H9 (cell line): Measurements from ENCODE around the gene TBC1D8. TPM values are rescaled to one million over a fixed set of nuclear protein-coding genes. Genes with fewer than 3 reads are reported as not detected.

Experiments used
- DNase-seq: peaks from one replicate; pipeline ENCODE4 v3.0.0-alpha.2; 2017
- H2AFZ ChIP-seq: one replicate; pipeline ENCODE4 v1.6.1; 2013; ENCODE audit warnings: mild to moderate bottlenecking, low read length, control low read depth, moderate library complexity
- H2AK5ac ChIP-seq: 2 replicates; pipeline ENCODE4 v1.6.1; 2013; ENCODE audit warnings: low read length, control low read depth, mixed read lengths; ENCODE audit not compliant: insufficient read length
- H2BK120ac ChIP-seq: one replicate; pipeline ENCODE4 v1.6.1; 2013; ENCODE audit warnings: low read depth, mild to moderate bottlenecking, low read length, control low read depth, inconsistent platforms; ENCODE audit not compliant: poor library complexity, severe bottlenecking
- H2BK12ac ChIP-seq: 2 replicates; pipeline ENCODE4 v1.6.1; 2013; ENCODE audit warnings: low read length, control low read depth, mixed read lengths, low read depth; ENCODE audit not compliant: insufficient read length
- H2BK15ac ChIP-seq: 2 replicates; pipeline ENCODE4 v1.6.1; 2013; ENCODE audit warnings: low read depth, low read length, control low read depth
- H2BK20ac ChIP-seq: one replicate; pipeline ENCODE4 v1.6.1; 2013; ENCODE audit warnings: low read depth, mild to moderate bottlenecking, low read length, control low read depth, inconsistent platforms; ENCODE audit not compliant: poor library complexity, severe bottlenecking
- H2BK5ac ChIP-seq: 2 replicates; pipeline ENCODE4 v1.6.1; 2013; ENCODE audit warnings: low read length, control low read depth, mixed read lengths; ENCODE audit not compliant: insufficient read length
- H3K14ac ChIP-seq: 2 replicates; pipeline ENCODE4 v1.6.1; 2013; ENCODE audit warnings: low read length, control low read depth; ENCODE audit not compliant: insufficient read depth
- H3K18ac ChIP-seq: 2 replicates; pipeline ENCODE4 v1.6.1; 2013; ENCODE audit warnings: low read depth, mild to moderate bottlenecking, mixed read lengths, low read length, control low read depth; ENCODE audit not compliant: insufficient read length
- H3K23ac ChIP-seq: 2 replicates; pipeline ENCODE4 v1.6.1; 2013; ENCODE audit warnings: low read length, control low read depth, mixed read lengths, low read depth; ENCODE audit not compliant: insufficient read length
- H3K23me2 ChIP-seq: 2 replicates; pipeline ENCODE4 v1.6.1; 2013; ENCODE audit warnings: low read depth, mild to moderate bottlenecking, mixed read lengths, low read length, control low read depth; ENCODE audit not compliant: insufficient read length, poor library complexity, severe bottlenecking
- H3K27ac ChIP-seq: 2 replicates; pipeline ENCODE4 v1.5.1; 2013; ENCODE audit warnings: low read length, control low read depth, mixed read lengths, low read depth; ENCODE audit not compliant: insufficient read length
- H3K27me3 ChIP-seq: 2 replicates; pipeline ENCODE4 v1.6.1; 2013; ENCODE audit warnings: low read length, control low read depth, inconsistent platforms; ENCODE audit not compliant: insufficient read depth
- H3K4ac ChIP-seq: 2 replicates; pipeline ENCODE4 v1.6.1; 2013; ENCODE audit warnings: low read depth, mild to moderate bottlenecking, control low read depth, inconsistent platforms, low read length, moderate library complexity
- H3K4me1 ChIP-seq: 2 replicates; pipeline ENCODE4 v1.6.1; 2013; ENCODE audit warnings: low read length, control low read depth, inconsistent platforms; ENCODE audit not compliant: insufficient read depth
- H3K4me2 ChIP-seq: 2 replicates; pipeline ENCODE4 v1.6.1; 2013; ENCODE audit warnings: low read length, control low read depth, mixed read lengths; ENCODE audit not compliant: insufficient read length, insufficient read depth
- H3K56ac ChIP-seq: 2 replicates; pipeline ENCODE4 v1.6.1; 2013; ENCODE audit warnings: low read depth, mild to moderate bottlenecking, mixed read lengths, low read length, control low read depth; ENCODE audit not compliant: insufficient read length
- H3K79me1 ChIP-seq: 2 replicates; pipeline ENCODE4 v1.6.1; 2013; ENCODE audit warnings: low read depth, mild to moderate bottlenecking, moderate library complexity, low read length, control low read depth, inconsistent platforms; ENCODE audit not compliant: insufficient read depth, poor library complexity, severe bottlenecking
- H3K79me2 ChIP-seq: 2 replicates; pipeline ENCODE4 v1.6.1; 2013; ENCODE audit warnings: low read length, control low read depth, inconsistent platforms; ENCODE audit not compliant: insufficient read depth
- H3K9ac ChIP-seq: 2 replicates; pipeline ENCODE4 v1.6.1; 2013; ENCODE audit warnings: low read length, control low read depth, mixed read lengths; ENCODE audit not compliant: insufficient read length; ENCODE audit errors: extremely low read depth
- H3K9me3 ChIP-seq: one replicate; pipeline ENCODE4 v1.6.1; 2013; ENCODE audit warnings: low read depth, low read length, inconsistent platforms; ENCODE audit not compliant: control insufficient read depth
- H3T11ph ChIP-seq: one replicate; pipeline ENCODE4 v1.6.1; 2013; ENCODE audit warnings: mild to moderate bottlenecking, low read length, control low read depth, inconsistent platforms
- H4K20me1 ChIP-seq: one replicate; pipeline ENCODE4 v1.6.1; 2013; ENCODE audit not compliant: control insufficient read depth, insufficient read length, insufficient read depth
- H4K5ac ChIP-seq: 2 replicates; pipeline ENCODE4 v1.6.1; 2013; ENCODE audit warnings: low read depth, mild to moderate bottlenecking, mixed read lengths, low read length, control low read depth; ENCODE audit not compliant: insufficient read length
- H4K8ac ChIP-seq: replicated peaks from 2 replicates; pipeline ENCODE4 v1.6.1; 2013; ENCODE audit warnings: low read length, control low read depth, mixed read lengths, low read depth; ENCODE audit not compliant: insufficient read length
- H4K91ac ChIP-seq: 2 replicates; pipeline ENCODE4 v1.6.1; 2013; ENCODE audit warnings: low read depth, mild to moderate bottlenecking, moderate library complexity, mixed read lengths, low read length, control low read depth; ENCODE audit not compliant: insufficient read length
- H3K27ac Mint-ChIP-seq, 3 experiments: 2 replicates in 2 of 3; 3 replicates in 1 of 3; pipeline ENCODE4 v1.8.0; 2020 to 2021; ENCODE audit warnings: mixed read lengths in 3 of 3, mild to moderate bottlenecking in 1 of 3, moderate library complexity in 1 of 3
- H3K27me3 Mint-ChIP-seq: 2 replicates; pipeline ENCODE4 v1.8.0; 2021; ENCODE audit warnings: low read depth, mild to moderate bottlenecking, moderate library complexity, mixed read lengths
- H3K36me3 Mint-ChIP-seq, 3 experiments: 2 replicates in 2 of 3; 3 replicates in 1 of 3; pipeline ENCODE4 v1.8.0; 2020 to 2021; ENCODE audit warnings: low read depth in 3 of 3, mixed read lengths in 3 of 3; ENCODE audit not compliant: insufficient read depth in 1 of 3
- H3K4me1 Mint-ChIP-seq, 2 experiments: 2 replicates each; pipeline ENCODE4 v1.8.0; 2020; ENCODE audit warnings: mixed read lengths in 2 of 2
- H3K4me3 Mint-ChIP-seq, 2 experiments: 2 replicates in 1 of 2; 3 replicates in 1 of 2; pipeline ENCODE4 v1.8.0; 2020 to 2021; ENCODE audit warnings: mild to moderate bottlenecking in 2 of 2, mixed read lengths in 2 of 2, moderate library complexity in 1 of 2
- H3K9me3 Mint-ChIP-seq, 2 experiments: 2 replicates in 1 of 2; 3 replicates in 1 of 2; pipeline ENCODE4 v1.8.0; 2020; ENCODE audit warnings: mild to moderate bottlenecking in 2 of 2, mixed read lengths in 2 of 2, moderate library complexity in 1 of 2
- CTCF ChIP-seq: fragments of 200-600 bp; sonication (generic); conservative IDR thresholded peaks from 3 replicates; pipeline ENCODE4 v1.8.0; 2021; ENCODE audit warnings: antibody characterized with exemption, mild to moderate bottlenecking
- WGBS: extraction: QIAGEN DNeasy Blood & Tissue Kit; methylation state at CpG from one replicate; pipeline ENCODE4 v1.1.7; 2013; ENCODE audit warnings: missing lambda C conversion rate, low lambda C conversion rate, mixed read lengths; ENCODE audit not compliant: insufficient read length; ENCODE audit errors: extremely low coverage; 5-methylcytosine and 5-hydroxymethylcytosine counted together
- total RNA-seq: library from RNA; stranded (reverse); gene quantifications from 2 replicates; pipeline ENCODE4 v1.2.1, GENCODE V29; 2021

The TBC1D8 gene
- total RNA-seq, 1 experiment from 2014 or later = 16.6 TPM

GRCh38 chr2:100974712-100975520, 176.3 kb downstream of the TBC1D8 start:
- H3K4me2 ChIP-seq = no peak overlapping the region
- H3K23me2 ChIP-seq = no peaks in the 10 kb centered on the region
- H3K18ac ChIP-seq = no peak overlapping the region
- H2BK12ac ChIP-seq = no peak overlapping the region
- H3K9me3 ChIP-seq = no peaks in the 10 kb centered on the region
- no peak overlapping the region for H2BK15ac ChIP-seq
- no peak overlapping the region for H3K27ac Mint-ChIP-seq
- DNase-seq = no peak
- H3K79me1 ChIP-seq = no peaks in the 10 kb centered on the region
- no peak overlapping the region for H4K5ac ChIP-seq
- H3K27me3 ChIP-seq = no peaks in the 10 kb centered on the region
- H3K9ac ChIP-seq = no peak overlapping the region
- no peak overlapping the region for H3K27ac ChIP-seq
- H3K23ac ChIP-seq = no peak overlapping the region
- no peak overlapping the region for H2AFZ ChIP-seq
- H3K27me3 Mint-ChIP-seq = no peaks in the 10 kb centered on the region
- no peak overlapping the region for H2BK5ac ChIP-seq
- H3K9me3 Mint-ChIP-seq = no peaks in the 10 kb centered on the region
- H2BK20ac ChIP-seq = no peak overlapping the region
- no peak overlapping the region for H3K56ac ChIP-seq
- no peak overlapping the region for H4K8ac ChIP-seq
- TF ChIP-seq CTCF = no peak
- H3K36me3 Mint-ChIP-seq = no peaks in the 10 kb centered on the region
- no peak overlapping the region for H3T11ph ChIP-seq
- no peak overlapping the region for H3K14ac ChIP-seq
- H3K4me1 Mint-ChIP-seq = no peaks in the 10 kb centered on the region
- no peaks in the 10 kb centered on the region for H4K20me1 ChIP-seq
- no peaks in the 10 kb centered on the region for H3K4me1 ChIP-seq
- WGBS = no CpG with 5 or more reads among the region's 22 CpGs
- no peak overlapping the region for H2AK5ac ChIP-seq
- H3K4me3 Mint-ChIP-seq = no peak overlapping the region
- H3K79me2 ChIP-seq = no peaks in the 10 kb centered on the region
- no peak overlapping the region for H3K4ac ChIP-seq
- no peak overlapping the region for H4K91ac ChIP-seq
- H2BK120ac ChIP-seq = no peak overlapping the region
